Right lobe of liver (tissue), 6 donors: ENCODE data around the gene ATXN1. TPM values are rescaled to one million over a fixed set of nuclear protein-coding genes. Genes with fewer than 3 reads are reported as not detected.

Source experiments
- ATAC-seq, 4 donors: fragments of 200-7000 bp; cut with Tn5 transposase; one replicate each; pipeline ENCODE4 v1.9.1; 2020; ENCODE audit warnings: mild to moderate bottlenecking in 4 of 4, moderate library complexity in 4 of 4
- DNase-seq, 3 donors: peaks; one replicate each; pipeline ENCODE4 v3.0.0-alpha.2; 2020
- H3K27ac ChIP-seq, 3 donors: fragments of 200-600 bp; one replicate each; pipeline ENCODE4 v1.8.0; 2022
- H3K27me3 ChIP-seq, 2 donors: fragments of 200-600 bp; one replicate each; pipeline ENCODE4 v1.8.0; 2022
- H3K36me3 ChIP-seq, 4 donors: fragments of 200-600 bp; sonication (generic) in 1 of 4; one replicate each; pipeline versions ENCODE4 v1.5.1 to v1.8.0; 2017 to 2022; ENCODE audit warnings: control low read depth in 1 of 4
- H3K4me1 ChIP-seq, 4 donors: fragments of 200-600 bp; sonication (generic) in 1 of 4; one replicate each; pipeline versions ENCODE4 v1.5.1 to v1.8.0; 2017 to 2022; ENCODE audit warnings: control low read depth in 1 of 4
- H3K4me3 ChIP-seq, 3 donors: fragments of 200-600 bp; one replicate each; pipeline ENCODE4 v1.8.0; 2022
- H3K9me3 ChIP-seq, 4 donors: fragments of 200-600 bp; sonication (generic) in 1 of 4; one replicate each; pipeline versions ENCODE4 v1.5.1 to v1.8.0; 2017 to 2022; ENCODE audit warnings: control low read depth in 1 of 4
- CTCF ChIP-seq, 4 donors: fragments of 200-600 bp in 3 of 4; fragments of 450-650 bp in 1 of 4; IDR thresholded peaks; one replicate each; pipeline versions ENCODE4 v1.5.1 to v1.8.0; 2016 to 2022; ENCODE audit warnings: antibody characterized with exemption in 4 of 4, mild to moderate bottlenecking in 2 of 4
- POLR2A ChIP-seq: fragments of 450-650 bp; IDR thresholded peaks from one replicate; pipeline ENCODE4 v1.6.1; 2017; ENCODE audit warnings: antibody characterized with exemption, mild to moderate bottlenecking
- WGBS: methylation state at CpG from one replicate; pipeline ENCODE4 v1.1.6; 2018; ENCODE audit warnings: low coverage, low lambda C conversion rate; ENCODE audit not compliant: insufficient coverage; ENCODE audit errors: missing lambda C conversion rate; 5-methylcytosine and 5-hydroxymethylcytosine counted together
- intact Hi-C, 2 donors: fragments of 100-400 bp; cut with DNase I; formaldehyde crosslinking; loops; one replicate each; pipeline versions ENCODE4 v1.11.2 to v1.14.1; 2022
- total RNA-seq, 6 experiments: library from RNA; depleted of rRNA in 2 of 6; stranded (reverse); fragments of >200 nt in 2 of 6; fragmentation: NEBNext Ultra II Directional in 3 of 6; extraction: Animal tissue kit (Norgen Biotek cat#: 25700) in 3 of 6; gene quantifications; one replicate each; pipeline versions ENCODE4 v1.1.0 to v1.2.4, GENCODE V29; 2016 to 2023
- donor health status: DM: no; HTN: yes; CAD: no.
- donor health status: DM: no; HTN: no; CAD: no.
- donor health status: DM: no; HTN: no; CAD: no.
- donor health status: DM: no; HTN: yes; CAD: no.
- donor health status: DM: no; HTN: yes; CAD: no.

ATXN1 gene
- total RNA-seq, 6 experiments from 2014 or later: 23.2 to 28.7 (median 25.0) TPM

GRCh38 chr6:16316741-16317251 is 444.5 kb downstream of the ATXN1 start:
- TF ChIP-seq CTCF (IDR thresholded peaks at IDR 0.05) (peak; percentile 29 to 76 (median 69)), POLR2A (no peak)
- WGBS: 74% methylated on average over 7 of the region's 7 CpGs
- no peaks in the 10 kb centered on the region for H3K9me3 ChIP-seq
- H3K4me1 ChIP-seq: no peaks in the 10 kb centered on the region
- ATAC-seq (peak in 3 of 4 donors; percentile 24 to 55 (median 34)), DNase-seq (no peak)
- intact Hi-C loops: no loop called here
- H3K4me3 ChIP-seq: no peak overlapping the region
- H3K27ac ChIP-seq: no peak overlapping the region
- no peaks in the 10 kb centered on the region for H3K27me3 ChIP-seq
- H3K36me3 ChIP-seq: no peaks in the 10 kb centered on the region

- TF ChIP-seq CTCF (IDR thresholded peaks at IDR 0.05) (no peak), POLR2A (no peak)
- ATAC-seq (no peak), DNase-seq (no peak)
- Histone ChIP-seq H3K4me1 (no peaks in the 10 kb centered on the region), H3K27me3 (no peaks in the 10 kb centered on the region), H3K4me3 (no peak overlapping the region), H3K9me3 (no peaks in the 10 kb centered on the region), H3K27ac (no peak overlapping the region), H3K36me3 (no peaks in the 10 kb centered on the region)
- intact Hi-C loops: no loop called here
- 100% methylated on average over 4 of the region's 4 CpGs for whole genome bisulfite sequencing
Observed at GRCh38 chr6:16314296-16314695, 447.0 kb downstream of the ATXN1 start.

- Histone ChIP-seq H3K36me3 (no peaks in the 10 kb centered on the region), H3K27ac (no peak overlapping the region), H3K27me3 (no peaks in the 10 kb centered on the region), H3K4me1 (no peaks in the 10 kb centered on the region), H3K4me3 (no peak overlapping the region), H3K9me3 (no peaks in the 10 kb centered on the region)
- intact Hi-C loops: no loop called here
- 88% methylated on average over 7 of the region's 9 CpGs for WGBS
- DNase-seq: no peak
- TF ChIP-seq POLR2A (no peak), CTCF (IDR thresholded peaks at IDR 0.05) (no peak)
- ATAC-seq: no peak
Observed at GRCh38 chr6:16313732-16314131, 447.5 kb downstream of the ATXN1 start.

GRCh38 chr6:16311763-16312162 is 449.5 kb downstream of the ATXN1 start:
- ATAC-seq (no peak), DNase-seq (no peak)
- H3K36me3 ChIP-seq: no peaks in the 10 kb centered on the region
- 97% methylated on average over 5 of the region's 6 CpGs for WGBS
- H3K9me3 ChIP-seq: no peaks in the 10 kb centered on the region
- TF ChIP-seq POLR2A (no peak), CTCF (IDR thresholded peaks at IDR 0.05) (no peak)
- H3K27me3 ChIP-seq: no peaks in the 10 kb centered on the region
- intact Hi-C loops: no loop called here
- H3K4me1 ChIP-seq: no peaks in the 10 kb centered on the region
- H3K4me3 ChIP-seq: no peak overlapping the region
- H3K27ac ChIP-seq: no peak overlapping the region

GRCh38 chr6:16306334-16306733 is 454.9 kb downstream of the ATXN1 start:
- Histone ChIP-seq H3K9me3 (no peaks in the 10 kb centered on the region), H3K27ac (no peak overlapping the region), H3K4me3 (no peak overlapping the region), H3K36me3 (peaks cover 0 to 12% (median 0%) of the 10 kb centered on the region in 4 donors), H3K27me3 (no peaks in the 10 kb centered on the region), H3K4me1 (peaks cover 0 to 2% (median 0%) of the 10 kb centered on the region in 4 donors)
- WGBS: 94% methylated on average over 10 of the region's 20 CpGs
- DNase-seq (no peak), ATAC-seq (no peak)
- intact Hi-C loops: no loop called here
- no peak for TF ChIP-seq CTCF (IDR thresholded peaks at IDR 0.05)
- no peak for TF ChIP-seq POLR2A
